ENCODE results near the gene GRID2.

GRCh38 chr4:93756101-93756500 lies 1452.3 kb downstream of the GRID2 start:
- no peak for TF ChIP-seq CTCF (optimal IDR thresholded peaks at IDR 0.05 in 1 of 3, IDR thresholded peaks at IDR 0.05 in 1 of 3, conservative IDR thresholded peaks at IDR 0.05 in 1 of 3; ENCODE audit: extremely low read depth in 1 of 3, insufficient read depth in 2 of 3, low read length in 3 of 3)
- no peak for TF ChIP-seq EZH2 (IDR thresholded peaks at IDR 0.05; ENCODE audit: low read length)
